HEK293T (cell line): Measurements from ENCODE around the gene MN1.

Experiments
- ARNT ChIP-seq: fragments of 450-650 bp; IDR thresholded peaks from 2 replicates; pipeline ENCODE4 v1.6.1; 2017; ENCODE audit warnings: mild to moderate bottlenecking
- BHLHE40 ChIP-seq: fragments of 450-650 bp; IDR thresholded peaks from 2 replicates; pipeline ENCODE4 v1.6.1; 2016; ENCODE audit warnings: mild to moderate bottlenecking, moderate library complexity, borderline replicate concordance
- CTBP1 ChIP-seq: fragments of 450-650 bp; IDR thresholded peaks from 2 replicates; pipeline ENCODE4 v1.6.1; 2016; ENCODE audit warnings: borderline replicate concordance
- ELF4 ChIP-seq: fragments of 450-650 bp; IDR thresholded peaks from 2 replicates; pipeline ENCODE4 v1.6.1; 2017; ENCODE audit warnings: antibody characterized with exemption
- FOXA1 ChIP-seq: fragments of 450-650 bp; IDR thresholded peaks from 2 replicates; pipeline ENCODE4 v1.6.1; 2016; ENCODE audit warnings: mild to moderate bottlenecking
- FOXK2 ChIP-seq: fragments of 450-650 bp; IDR thresholded peaks from 2 replicates; pipeline ENCODE4 v1.6.1; 2016; ENCODE audit warnings: mild to moderate bottlenecking
- FOXM1 ChIP-seq: fragments of 450-650 bp; IDR thresholded peaks from 2 replicates; pipeline ENCODE4 v1.6.1; 2017; ENCODE audit warnings: mild to moderate bottlenecking, borderline replicate concordance
- HDGF ChIP-seq: fragments of 450-650 bp; IDR thresholded peaks from 2 replicates; pipeline ENCODE4 v1.6.1; 2017; ENCODE audit warnings: antibody characterized with exemption, borderline replicate concordance
- LEF1 ChIP-seq: fragments of 450-650 bp; IDR thresholded peaks from 2 replicates; pipeline ENCODE4 v1.6.1; 2017; ENCODE audit warnings: mild to moderate bottlenecking, borderline replicate concordance
- NFRKB ChIP-seq: fragments of 450-650 bp; IDR thresholded peaks from 2 replicates; pipeline ENCODE4 v1.6.1; 2016; ENCODE audit warnings: mild to moderate bottlenecking, moderate library complexity
- PKNOX1 ChIP-seq: fragments of 450-650 bp; IDR thresholded peaks from 2 replicates; pipeline ENCODE4 v1.6.1; 2016
- SP1 ChIP-seq: fragments of 450-650 bp; IDR thresholded peaks from 2 replicates; pipeline ENCODE4 v1.6.1; 2017
- SUZ12 ChIP-seq: fragments of 450-650 bp; IDR thresholded peaks from 2 replicates; pipeline ENCODE4 v1.6.1; 2016; ENCODE audit warnings: mild to moderate bottlenecking
- TARDBP ChIP-seq: fragments of 450-650 bp; IDR thresholded peaks from 2 replicates; pipeline ENCODE4 v1.6.1; 2016

GRCh38 chr22:27730641-27731433, 70.7 kb downstream of the MN1 start:
- TF ChIP-seq SUZ12: no peak
- no peak for TF ChIP-seq NFRKB
- no peak for TF ChIP-seq CTBP1
- TF ChIP-seq FOXA1: no peak
- no peak for TF ChIP-seq ELF4
- no peak for TF ChIP-seq PKNOX1
- no peak for TF ChIP-seq LEF1
- TF ChIP-seq BHLHE40: no peak
- no peak for TF ChIP-seq HDGF
- no peak for TF ChIP-seq ARNT
- TF ChIP-seq FOXM1: no peak
- TF ChIP-seq TARDBP: no peak
- TF ChIP-seq SP1: no peak
- no peak for TF ChIP-seq FOXK2
